Colon (tissue), 2 donors: ENCODE measurements around the gene CHST9.
"Not testable (repeated sequence)": the region's sequence is repeated elsewhere in the genome, so short reads cannot be mapped to it uniquely, and the experiment has no call there.

Source experiments
- FAIRE-seq: peaks from 2 replicates; lab custom pipeline; 2012; peaks lifted over from hg19 to GRCh38; lab: Jason Lieb, UNC
- donor health status: control.
- donor health status: control.

CHST9 gene

GRCh38 chr18:27165412-27165811 is 19.7 kb downstream of the CHST9 start:
- no peak for FAIRE-seq

- no peak for FAIRE-seq
These were observed 20.2 kb downstream of the CHST9 start for GRCh38 chr18:27164905-27165304.

DNA sequence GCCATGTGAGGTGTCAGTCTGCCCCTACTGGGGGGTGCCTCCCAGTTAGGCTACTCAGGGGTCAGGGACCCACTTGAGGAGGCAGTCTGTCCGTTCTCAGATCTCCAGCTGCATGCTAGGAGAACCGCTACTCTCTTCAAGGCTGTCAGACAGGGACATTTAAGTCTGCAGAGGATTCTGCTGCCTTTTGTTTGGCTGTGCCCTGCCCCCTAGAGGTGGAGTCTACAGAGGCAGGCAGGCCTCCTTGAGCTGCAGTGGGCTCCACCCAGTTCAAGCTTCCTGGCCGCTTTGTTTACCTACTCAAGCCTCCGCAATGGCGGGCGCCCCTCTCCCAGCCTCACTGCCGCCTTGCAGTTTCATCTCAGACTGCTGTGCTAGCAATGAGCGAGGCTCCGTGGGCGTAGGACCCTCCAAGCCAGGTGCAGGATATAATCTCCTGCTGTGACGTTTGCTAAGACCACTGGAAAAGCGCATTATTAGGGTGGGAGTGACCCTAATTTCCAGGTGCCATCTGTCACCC is 21.9 kb downstream of the CHST9 start:
- FAIRE-seq = not testable (repeated sequence)

DNA sequence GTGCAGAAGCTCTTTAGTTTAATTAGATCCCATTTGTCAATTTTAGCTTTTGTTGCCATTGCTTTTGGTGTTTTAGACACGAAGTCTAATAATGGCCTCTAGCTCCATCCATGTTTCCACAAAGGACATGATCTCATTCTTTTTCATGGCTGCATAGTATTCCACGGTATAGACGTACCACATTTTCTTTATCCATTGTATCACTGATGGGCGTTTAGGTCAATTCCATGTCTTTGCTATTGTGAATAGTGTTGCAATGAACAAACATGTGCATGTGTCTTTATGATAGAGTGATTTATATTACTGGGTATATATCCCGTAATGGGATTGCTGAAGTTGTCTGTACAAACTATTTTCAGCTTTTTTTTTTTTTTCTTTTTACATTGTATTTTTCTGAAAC is 35.9 kb downstream of the CHST9 start:
- FAIRE-seq = not testable (repeated sequence)

DNA sequence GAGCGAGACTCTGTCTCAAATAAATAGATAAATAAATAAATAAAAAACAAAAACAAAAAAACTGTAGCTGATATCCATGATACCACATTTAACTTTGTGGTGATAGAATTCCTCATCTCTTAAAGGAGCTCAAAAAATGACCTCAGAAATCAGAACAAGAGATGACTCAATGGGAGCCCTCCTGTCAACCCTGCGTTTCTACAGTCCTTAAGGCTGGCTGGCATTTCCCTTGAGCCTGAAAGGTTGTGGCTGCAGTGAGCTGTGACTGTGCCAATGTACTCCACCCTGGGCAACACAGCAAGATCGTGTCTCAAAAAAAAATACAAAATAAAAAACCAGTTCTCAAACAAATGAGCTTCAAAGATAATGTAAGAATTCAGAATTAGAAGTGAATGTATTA is 40.4 kb downstream of the CHST9 start:
- FAIRE-seq = no peak

GRCh38 chr18:27143580-27144287 is 41.4 kb downstream of the CHST9 start:
- no peak for FAIRE-seq

DNA sequence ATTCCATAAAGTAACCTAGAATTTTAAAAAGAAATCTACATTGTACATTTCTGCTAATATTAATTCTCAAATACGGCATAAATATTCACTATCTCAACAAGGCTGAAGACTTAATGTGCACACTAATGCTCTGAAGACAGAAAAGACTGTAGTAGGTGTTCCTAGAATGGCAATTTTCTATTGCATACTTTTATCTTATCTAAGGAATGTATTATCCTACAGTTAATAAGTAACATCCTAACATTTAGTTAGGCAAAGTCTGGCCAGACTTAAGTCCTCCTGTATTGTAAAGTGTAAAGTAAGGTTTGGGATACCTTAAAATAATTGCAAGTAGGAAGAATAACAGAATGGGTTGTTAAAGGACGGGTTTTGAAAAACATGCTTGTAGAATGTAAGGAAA is 42.2 kb downstream of the CHST9 start:
- no peak for FAIRE-seq

DNA sequence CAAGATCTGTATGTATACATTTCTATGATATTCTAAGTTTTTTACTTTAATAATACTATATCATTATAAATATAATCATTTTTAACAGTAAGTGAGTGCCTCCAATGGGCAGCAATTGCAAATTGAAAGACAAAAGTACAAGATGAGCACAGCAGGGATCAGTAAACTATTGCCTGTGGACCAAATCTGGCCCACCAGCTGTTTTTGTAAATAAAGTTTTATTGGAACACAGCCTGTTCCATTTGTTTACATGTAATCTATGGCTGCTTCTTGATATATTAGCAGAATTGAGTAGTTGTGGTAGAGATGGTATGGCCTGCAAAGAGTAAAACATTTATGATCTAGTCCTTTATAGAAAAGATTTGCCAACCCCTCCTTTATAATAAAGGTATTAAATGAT is 43.2 kb downstream of the CHST9 start:
- FAIRE-seq = no peak

DNA sequence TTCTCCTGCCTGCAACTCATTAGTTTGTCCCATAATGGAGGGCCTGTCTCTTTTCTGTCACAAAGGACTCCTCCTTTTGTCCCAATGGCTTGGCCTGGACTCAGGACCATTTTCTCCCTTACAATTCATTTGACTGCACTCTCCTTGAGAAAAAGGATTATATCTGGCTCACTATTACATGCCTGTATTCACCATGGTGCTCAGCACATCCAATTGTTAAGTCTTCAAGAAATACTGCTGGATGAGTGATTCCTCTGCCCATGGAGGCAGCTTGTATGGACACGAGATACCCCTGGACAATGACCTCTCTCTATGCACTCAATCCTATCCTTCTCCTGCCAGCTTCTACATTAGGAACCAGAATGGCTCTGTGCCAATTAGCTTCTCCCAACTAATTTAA is 47.0 kb downstream of the CHST9 start:
- no peak for FAIRE-seq

- FAIRE-seq = no peak
These were observed 48.9 kb downstream of the CHST9 start for GRCh38 chr18:27136208-27136535.

DNA sequence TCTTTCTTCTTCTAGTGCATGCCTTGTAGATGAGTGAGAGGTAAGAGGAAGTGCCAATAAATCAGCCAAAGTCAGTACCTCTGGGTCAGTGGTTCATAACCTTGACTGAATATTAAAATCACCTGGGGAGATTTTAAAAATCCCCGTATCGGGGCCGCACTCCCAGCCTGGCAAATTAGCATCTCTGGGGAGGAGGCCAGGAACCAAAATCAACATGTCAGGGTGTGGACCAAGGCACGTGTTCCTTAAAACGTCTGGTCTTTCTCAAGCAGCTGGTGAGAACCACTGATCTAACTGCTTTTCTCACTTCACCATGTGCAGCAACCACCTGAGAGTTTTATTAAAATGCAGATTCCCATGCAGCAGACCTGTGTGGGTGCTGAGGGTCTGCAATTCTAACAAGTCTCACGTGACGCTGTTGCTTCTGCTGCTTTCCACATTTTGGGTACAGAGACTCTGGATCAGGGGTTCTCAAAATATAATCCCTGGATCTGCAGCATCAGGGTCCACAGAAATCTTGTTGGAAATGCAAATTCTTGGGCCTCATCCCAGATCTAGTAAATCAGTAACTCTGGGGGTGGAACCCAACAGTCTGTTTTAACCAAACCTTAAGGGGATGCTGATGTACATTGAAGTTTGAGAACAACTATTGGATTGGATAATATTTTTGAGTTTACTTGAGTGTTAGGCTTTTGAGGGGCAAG is 49.5 kb downstream of the CHST9 start:
- FAIRE-seq = no peak

- FAIRE-seq = no peak
These were observed 55.0 kb downstream of the CHST9 start for GRCh38 chr18:27130065-27130630.

DNA sequence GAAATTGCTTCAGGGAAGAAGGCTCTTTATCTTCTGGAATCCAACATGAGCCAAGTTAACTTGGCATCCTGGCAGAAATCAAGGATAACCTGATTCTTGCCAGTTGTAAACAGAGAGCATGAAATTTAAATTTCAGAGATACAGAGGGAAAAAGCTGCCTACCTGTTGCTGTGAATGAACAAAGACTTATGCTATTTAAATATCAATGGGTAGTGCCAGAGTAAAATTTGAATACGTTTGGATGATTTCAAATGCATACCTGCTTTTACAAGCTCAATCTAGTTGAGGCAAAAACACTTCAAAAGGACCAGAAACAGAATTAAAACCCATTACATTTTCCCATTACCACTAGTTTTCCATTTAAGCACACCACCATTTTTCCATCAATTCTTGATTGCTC is 60.9 kb downstream of the CHST9 start:
- no peak for FAIRE-seq

- FAIRE-seq = no peak
These were observed 64.0 kb downstream of the CHST9 start for GRCh38 chr18:27121108-27121507.

DNA sequence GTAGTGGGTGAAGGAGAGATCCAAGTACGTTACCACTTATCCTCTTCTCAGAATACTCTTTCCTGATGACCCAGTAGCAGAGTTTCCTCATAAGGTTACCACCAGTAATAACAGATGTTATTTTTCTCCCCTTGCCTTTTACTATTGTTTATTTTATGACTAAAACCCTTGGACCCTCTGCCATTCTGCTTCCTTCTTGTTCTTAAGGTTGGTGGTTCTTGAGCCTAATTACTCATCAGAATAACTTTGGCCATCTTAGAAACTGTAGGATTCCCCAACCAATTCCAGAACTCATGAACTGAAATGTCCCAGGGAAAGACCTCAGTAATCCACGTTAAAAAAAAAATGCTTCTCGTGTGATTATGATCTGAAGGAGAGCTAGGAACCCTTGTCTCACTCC is 64.9 kb downstream of the CHST9 start:
- FAIRE-seq = no peak

DNA sequence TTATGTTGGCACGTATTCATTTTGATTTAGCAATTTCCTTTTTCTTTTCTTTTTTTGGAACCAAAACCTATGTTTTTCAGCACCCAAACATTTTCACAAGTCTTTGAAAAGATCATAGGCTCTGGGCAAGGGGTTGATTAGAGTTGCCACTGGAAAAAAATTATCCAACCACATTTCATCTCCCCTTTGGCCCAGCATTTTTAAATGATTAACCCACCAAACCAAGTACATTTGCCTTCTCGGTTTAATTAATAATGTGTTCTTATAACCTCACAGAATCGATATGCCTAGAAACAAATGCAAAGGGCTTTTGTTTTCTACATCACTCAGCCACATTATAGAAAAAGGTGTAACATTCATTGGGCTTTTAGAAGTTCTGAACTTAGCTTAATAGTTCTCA is 66.1 kb downstream of the CHST9 start:
- no peak for FAIRE-seq

- FAIRE-seq = no peak
These were observed 70.3 kb downstream of the CHST9 start for GRCh38 chr18:27114842-27115241.

- FAIRE-seq = no peak
These were observed 71.8 kb downstream of the CHST9 start for GRCh38 chr18:27113358-27113757.

GRCh38 chr18:27110319-27110718 is 74.8 kb downstream of the CHST9 start:
- FAIRE-seq = no peak

- no peak for FAIRE-seq
These were observed 75.7 kb downstream of the CHST9 start for GRCh38 chr18:27109451-27109850.

DNA sequence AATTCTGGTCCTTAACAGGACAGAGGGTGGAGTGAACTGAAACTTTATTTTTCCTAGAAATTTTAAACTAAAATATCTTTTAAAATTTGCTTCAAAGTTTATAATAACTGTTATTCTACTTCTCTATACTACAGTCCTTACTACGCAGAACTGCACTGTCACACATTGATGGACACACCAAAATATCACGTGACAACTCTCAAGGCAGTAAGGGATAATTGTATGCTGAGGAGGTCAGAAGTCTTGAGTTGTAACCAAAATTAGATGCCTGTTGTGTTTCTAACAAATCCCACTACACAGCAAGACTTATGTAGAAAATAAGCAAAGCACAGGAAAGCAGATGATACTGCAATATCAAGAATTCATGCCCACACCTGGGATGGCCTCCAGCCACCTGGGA is 76.3 kb downstream of the CHST9 start:
- no peak for FAIRE-seq

- FAIRE-seq = no peak
These were observed 80.4 kb downstream of the CHST9 start for GRCh38 chr18:27104743-27105142.

GRCh38 chr18:27094621-27095020 is 90.5 kb downstream of the CHST9 start:
- no peak for FAIRE-seq

DNA sequence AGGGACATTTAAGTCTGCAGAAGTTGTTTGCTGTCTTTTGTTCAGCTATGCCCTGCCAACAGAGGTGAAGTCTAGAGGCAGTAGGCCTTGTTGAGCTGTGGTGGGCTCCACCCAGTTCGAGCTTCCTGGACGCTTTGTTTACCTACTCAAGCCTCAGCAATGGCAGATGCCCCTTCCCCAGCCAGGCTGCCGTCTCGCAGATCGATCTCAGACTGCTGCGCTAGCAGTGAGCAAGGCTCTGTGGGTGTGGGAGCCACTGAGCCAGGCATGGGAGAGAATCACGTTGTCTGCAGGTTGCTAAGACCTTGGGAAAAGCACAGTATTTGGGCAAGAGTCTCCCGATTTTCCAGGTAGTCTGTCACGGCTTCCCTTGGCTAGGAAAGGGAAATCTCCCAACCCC is 91.8 kb downstream of the CHST9 start:
- FAIRE-seq = not testable (repeated sequence)
